T-helper 2 cell treated with Interferon-gamma antibody and Interleukin-4, amounts not matched to agents 5 μg/mL and 100 μg/mL, for 36 hours (primary cell): ENCODE results near the gene DPEP3.
A peak's percentile ranks its signal among the peaks of the same experiment; 100 is the strongest.

Experiments used
- DNase-seq: peaks from one replicate; pipeline ENCODE4 v3.0.0; 2021; ENCODE audit warnings: low spot score
- H3K27ac Mint-ChIP-seq: one replicate; pipeline ENCODE4 v1.8.0; 2021; ENCODE audit warnings: mild to moderate bottlenecking, mixed read lengths
- H3K27me3 Mint-ChIP-seq: one replicate; pipeline ENCODE4 v1.8.0; 2021; ENCODE audit warnings: low read depth, mixed read lengths
- H3K36me3 Mint-ChIP-seq: one replicate; pipeline ENCODE4 v1.8.0; 2021; ENCODE audit warnings: low read depth, mixed read lengths
- H3K4me1 Mint-ChIP-seq: one replicate; pipeline ENCODE4 v1.8.0; 2021; ENCODE audit warnings: low read depth, mixed read lengths
- H3K4me3 Mint-ChIP-seq: one replicate; pipeline ENCODE4 v1.8.0; 2022; ENCODE audit warnings: mild to moderate bottlenecking, moderate library complexity, mixed read lengths
- H3K9me3 Mint-ChIP-seq: one replicate; pipeline ENCODE4 v1.8.0; 2021; ENCODE audit warnings: mixed read lengths

DPEP3 gene

DNA sequence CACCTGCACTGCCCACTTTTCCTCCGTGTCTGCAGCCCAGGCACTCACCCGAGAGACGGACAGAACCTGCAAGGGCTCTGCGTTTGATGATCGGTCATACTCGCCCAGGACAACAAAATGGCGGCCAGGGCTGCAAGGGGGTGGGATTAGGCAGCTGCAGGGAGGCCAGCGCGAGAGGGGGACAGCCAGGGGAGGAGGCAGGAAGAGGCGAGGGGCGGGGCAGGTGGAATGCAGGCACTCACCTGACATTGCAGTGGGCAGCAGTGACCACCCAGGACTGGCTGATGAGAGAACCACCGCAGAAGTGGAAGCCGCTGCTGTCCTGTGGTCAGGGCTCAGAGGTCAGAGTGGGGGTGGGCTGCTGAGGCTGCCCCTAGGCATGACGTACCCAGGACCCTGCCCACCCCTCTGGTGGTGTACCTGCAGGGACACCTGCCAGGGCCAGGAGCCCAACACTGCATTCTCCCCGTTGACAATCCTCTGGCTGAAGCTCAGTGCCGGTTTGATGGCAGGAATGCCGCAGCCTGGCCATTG is 49.6 kb downstream of the DPEP3 start:
- no peak for DNase-seq
- no peaks in the 10 kb centered on the region for H3K9me3 Mint-ChIP-seq
- peaks cover 52% of the 10 kb centered on the region for H3K36me3 Mint-ChIP-seq
- H3K4me1 Mint-ChIP-seq, result peaks cover 13% of the 10 kb centered on the region
- no peak overlapping the region for H3K27ac Mint-ChIP-seq
- no peaks in the 10 kb centered on the region for H3K27me3 Mint-ChIP-seq
- H3K4me3 Mint-ChIP-seq, result no peak overlapping the region

DNA sequence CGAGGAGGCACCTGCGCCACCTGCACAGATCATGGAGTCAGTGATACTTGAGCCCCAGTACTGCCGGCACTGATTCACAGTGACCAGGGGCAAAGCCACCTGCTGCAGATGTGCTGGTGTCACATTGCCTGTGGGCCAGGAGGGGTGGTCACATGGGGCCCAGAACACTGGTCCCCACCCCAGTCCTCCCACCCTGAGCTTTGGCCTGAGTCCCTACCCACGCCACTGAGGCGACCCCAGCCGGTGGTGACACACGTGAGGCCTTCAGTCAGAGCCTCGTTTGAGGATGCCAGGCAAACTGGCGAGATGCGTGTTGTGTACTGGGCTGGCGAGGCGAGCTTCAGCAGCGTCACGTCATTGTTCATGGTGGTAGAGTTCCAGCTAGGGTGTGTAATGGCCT is 50.1 kb downstream of the DPEP3 start:
- Mint-ChIP-seq H3K27ac (no peak overlapping the region), H3K4me3 (no peak overlapping the region), H3K36me3 (peaks cover 47% of the 10 kb centered on the region), H3K4me1 (peaks cover 9% of the 10 kb centered on the region), H3K9me3 (no peaks in the 10 kb centered on the region), H3K27me3 (no peaks in the 10 kb centered on the region)
- DNase-seq, result no peak

DNA sequence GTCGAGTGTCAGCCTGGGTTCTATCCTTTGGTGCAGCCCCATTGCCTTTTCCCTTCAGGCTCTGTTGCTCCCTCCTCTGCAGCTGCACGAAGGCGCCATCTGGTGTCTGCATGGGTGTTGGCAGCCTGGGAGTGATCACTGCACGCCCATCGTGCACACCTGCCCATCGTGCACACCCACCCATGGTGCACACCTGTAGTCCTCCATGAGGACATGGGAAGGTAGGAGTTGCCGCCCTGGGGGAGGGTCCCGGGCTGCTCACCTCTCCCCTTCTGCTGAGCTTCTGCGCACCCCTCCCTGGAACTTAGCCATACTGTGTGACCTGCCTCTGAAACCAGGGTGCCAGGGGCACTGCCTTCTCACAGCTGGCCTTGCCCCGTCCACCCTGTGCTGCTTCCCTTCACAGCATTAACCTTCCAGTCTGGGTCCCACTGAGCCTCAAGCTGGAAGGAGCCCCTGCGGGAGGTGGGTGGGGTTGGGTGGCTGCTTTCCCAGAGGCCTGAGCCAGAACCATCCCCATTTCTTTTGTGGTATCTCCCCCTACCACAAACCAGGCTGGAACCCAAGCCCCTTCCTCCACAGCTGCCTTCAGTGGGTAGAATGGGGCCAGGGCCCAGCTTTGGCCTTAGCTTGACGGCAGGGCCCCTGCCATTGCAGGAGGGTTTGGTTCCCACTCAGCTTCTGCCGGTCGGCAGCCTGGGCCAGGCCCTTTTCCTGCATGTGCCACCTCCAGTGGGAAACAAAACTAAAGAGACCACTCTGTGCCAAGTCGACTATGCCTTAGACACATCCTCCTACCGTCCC is 51.5 kb downstream of the DPEP3 start:
- peak overlapping the region; percentile 45 for H3K27ac Mint-ChIP-seq
- no peaks in the 10 kb centered on the region for H3K9me3 Mint-ChIP-seq
- peak; percentile 63 for DNase-seq
- H3K4me3 Mint-ChIP-seq, result no peak overlapping the region
- H3K36me3 Mint-ChIP-seq, result peaks cover 34% of the 10 kb centered on the region
- H3K27me3 Mint-ChIP-seq, result no peaks in the 10 kb centered on the region
- peaks cover 2% of the 10 kb centered on the region for H3K4me1 Mint-ChIP-seq

DNA sequence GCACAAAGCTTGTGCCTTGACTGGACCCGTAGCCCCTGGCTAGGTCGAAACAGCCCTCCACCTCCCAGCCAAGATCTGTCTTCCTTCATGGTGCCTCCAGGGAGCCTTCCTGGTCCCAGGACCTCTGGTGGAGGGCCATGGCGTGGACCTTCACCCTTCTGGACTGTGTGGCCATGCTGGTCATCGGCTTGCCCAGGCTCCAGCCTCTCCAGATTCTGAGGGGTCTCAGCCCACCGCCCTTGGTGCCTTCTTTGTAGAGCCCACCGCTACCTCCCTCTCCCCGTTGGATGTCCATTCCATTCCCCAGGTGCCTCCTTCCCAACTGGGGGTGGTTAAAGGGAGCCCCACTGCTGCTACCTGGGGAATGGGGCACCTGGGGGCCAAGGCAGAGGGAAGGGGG is 52.2 kb downstream of the DPEP3 start:
- peak overlapping the region; percentile 45 for H3K27ac Mint-ChIP-seq
- no peak overlapping the region for H3K4me3 Mint-ChIP-seq
- no peaks in the 10 kb centered on the region for H3K27me3 Mint-ChIP-seq
- peaks cover 30% of the 10 kb centered on the region for H3K36me3 Mint-ChIP-seq
- peaks cover 2% of the 10 kb centered on the region for H3K4me1 Mint-ChIP-seq
- no peak for DNase-seq
- no peaks in the 10 kb centered on the region for H3K9me3 Mint-ChIP-seq

DNA sequence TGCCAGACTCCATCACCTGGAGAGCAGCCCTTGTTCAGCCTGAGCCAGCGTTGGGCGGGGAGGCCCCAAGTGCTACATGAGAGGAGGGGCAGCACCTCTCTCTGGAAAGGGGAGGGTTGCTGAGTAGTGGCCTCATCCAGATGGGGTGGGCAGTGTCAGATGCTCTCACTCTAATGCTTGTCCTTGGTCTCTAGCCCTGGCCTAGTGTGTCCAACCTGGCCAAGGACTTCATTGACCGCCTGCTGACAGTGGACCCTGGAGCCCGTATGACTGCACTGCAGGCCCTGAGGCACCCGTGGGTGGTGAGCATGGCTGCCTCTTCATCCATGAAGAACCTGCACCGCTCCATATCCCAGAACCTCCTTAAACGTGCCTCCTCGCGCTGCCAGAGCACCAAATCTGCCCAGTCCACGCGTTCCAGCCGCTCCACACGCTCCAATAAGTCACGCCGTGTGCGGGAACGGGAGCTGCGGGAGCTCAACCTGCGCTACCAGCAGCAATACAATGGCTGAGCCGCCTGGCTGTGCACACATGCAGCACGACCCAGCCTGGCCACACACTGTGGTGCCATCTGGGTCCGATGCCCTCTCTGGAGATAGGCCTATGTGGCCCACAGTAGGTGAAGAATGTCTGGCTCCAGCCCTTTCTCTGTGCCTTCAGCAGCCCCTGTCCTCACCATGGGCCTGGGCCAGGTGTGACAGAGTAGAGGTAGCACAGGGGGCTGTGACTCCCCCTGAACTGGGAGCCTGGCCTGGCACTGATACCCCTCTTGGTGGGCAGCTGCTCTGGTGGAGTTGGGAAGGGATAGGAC is 53.0 kb downstream of the DPEP3 start:
- Mint-ChIP-seq H3K4me3 (no peak overlapping the region), H3K36me3 (peaks cover 30% of the 10 kb centered on the region), H3K27ac (no peak overlapping the region), H3K4me1 (peaks cover 2% of the 10 kb centered on the region), H3K27me3 (no peaks in the 10 kb centered on the region), H3K9me3 (no peaks in the 10 kb centered on the region)
- DNase-seq, result no peak

DNA sequence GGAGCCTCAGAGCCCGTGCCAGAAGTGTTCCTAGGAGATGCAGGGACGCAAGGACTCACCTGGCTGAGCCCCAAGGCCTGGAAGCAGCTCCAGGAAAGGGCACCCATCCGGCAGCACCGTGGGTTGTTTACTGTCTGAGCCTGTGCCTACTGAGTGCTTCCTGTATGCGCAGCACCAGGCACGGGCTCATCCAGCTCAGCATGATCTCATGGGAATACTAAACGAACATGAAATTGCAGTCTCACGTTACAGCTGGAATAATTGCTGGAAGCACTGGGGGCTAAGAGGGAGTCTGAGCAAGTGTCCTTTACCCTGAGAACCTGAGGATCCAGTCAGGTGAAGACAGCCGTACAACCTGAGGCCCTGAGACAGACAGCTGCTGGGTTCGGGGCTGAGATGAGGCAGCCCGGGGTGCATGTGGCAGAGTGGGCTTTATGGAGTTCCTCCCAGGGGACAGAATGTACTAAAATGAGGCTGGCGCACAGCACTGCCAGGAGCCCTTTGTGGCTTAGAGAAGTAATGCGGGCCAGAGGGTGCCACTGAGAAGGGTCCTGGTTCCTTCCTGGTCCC is 54.0 kb downstream of the DPEP3 start:
- DNase-seq, result no peak
- Mint-ChIP-seq H3K27me3 (no peaks in the 10 kb centered on the region), H3K9me3 (no peaks in the 10 kb centered on the region), H3K4me3 (no peak overlapping the region), H3K36me3 (peaks cover 25% of the 10 kb centered on the region), H3K4me1 (peaks cover 6% of the 10 kb centered on the region), H3K27ac (no peak overlapping the region)
